ENCODE measurements around the gene DBET. TPM values are rescaled to one million over a fixed set of nuclear protein-coding genes. Genes with fewer than 3 reads are reported as not detected.
"Not testable (repeated sequence)": the region's sequence is repeated elsewhere in the genome, so short reads cannot be mapped to it uniquely, and the experiment has no call there.

Gene DBET
- total RNA-seq, 2 experiments from 2014 or later, result not detected

GRCh38 chr4:190022614-190023281, 41.6 kb upstream of the DBET start:
- H3K27ac Mint-ChIP-seq, result peak overlapping the region; percentile 49
- ATAC-seq, result peak; percentile 33
- DNase-seq; H3K36me3 Mint-ChIP-seq; CTCF ChIA-PET; H3K9me3 Mint-ChIP-seq (ENCODE audit: low read depth): not testable (repeated sequence)
- peaks cover 18% of the 10 kb centered on the region for H3K4me1 Mint-ChIP-seq
- H3K27me3 Mint-ChIP-seq, result peaks cover 43% of the 10 kb centered on the region
- H3K4me3 Mint-ChIP-seq, result peak overlapping the region; percentile 62

- H3K27me3 Mint-ChIP-seq; CTCF ChIA-PET; H3K36me3 Mint-ChIP-seq; H3K27ac Mint-ChIP-seq; DNase-seq; H3K9me3 Mint-ChIP-seq (ENCODE audit: low read depth); ATAC-seq; H3K4me3 Mint-ChIP-seq; H3K4me1 Mint-ChIP-seq: not testable (repeated sequence)
These were observed 37.1 kb upstream of the DBET start, which contains the start of gene FRG2 for GRCh38 chr4:190027156-190027555. Gene FRG2 (minus strand): TSS chr4:190027256. CDS start chr4:190027204, 52 bp downstream.

GRCh38 chr4:190031264-190031663, 33.0 kb upstream of the DBET start:
- CTCF ChIA-PET; H3K27ac Mint-ChIP-seq; H3K4me3 Mint-ChIP-seq; H3K9me3 Mint-ChIP-seq (ENCODE audit: low read depth); H3K4me1 Mint-ChIP-seq; DNase-seq; H3K36me3 Mint-ChIP-seq: not testable (repeated sequence)
- peak; percentile 61 for ATAC-seq
- H3K27me3 Mint-ChIP-seq, result peaks cover 12% of the 10 kb centered on the region

GRCh38 chr4:190037704-190038388, 26.5 kb upstream of the DBET start:
- H3K36me3 Mint-ChIP-seq; H3K9me3 Mint-ChIP-seq (ENCODE audit: low read depth); H3K4me3 Mint-ChIP-seq; CTCF ChIA-PET; DNase-seq; H3K4me1 Mint-ChIP-seq; H3K27ac Mint-ChIP-seq: not testable (repeated sequence)
- peak; percentile 51 for ATAC-seq
- H3K27me3 Mint-ChIP-seq, result peaks cover 17% of the 10 kb centered on the region

GRCh38 chr4:190040873-190041272, 23.4 kb upstream of the DBET start:
- ATAC-seq; DNase-seq; H3K9me3 Mint-ChIP-seq (ENCODE audit: low read depth); H3K36me3 Mint-ChIP-seq; H3K4me3 Mint-ChIP-seq; H3K4me1 Mint-ChIP-seq; H3K27ac Mint-ChIP-seq; CTCF ChIA-PET; H3K27me3 Mint-ChIP-seq: not testable (repeated sequence)

GRCh38 chr4:190047627-190048026, 16.7 kb upstream of the DBET start:
- H3K27ac Mint-ChIP-seq; H3K36me3 Mint-ChIP-seq; H3K4me1 Mint-ChIP-seq; CTCF ChIA-PET; H3K9me3 Mint-ChIP-seq (ENCODE audit: low read depth); H3K27me3 Mint-ChIP-seq; DNase-seq; H3K4me3 Mint-ChIP-seq; ATAC-seq: not testable (repeated sequence)

GRCh38 chr4:190049378-190050239, 14.7 kb upstream of the DBET start:
- H3K4me1 Mint-ChIP-seq; CTCF ChIA-PET; H3K4me3 Mint-ChIP-seq; H3K27ac Mint-ChIP-seq; H3K9me3 Mint-ChIP-seq (ENCODE audit: low read depth); H3K36me3 Mint-ChIP-seq; DNase-seq; H3K27me3 Mint-ChIP-seq; ATAC-seq: not testable (repeated sequence)

GRCh38 chr4:190058997-190059396, 5.3 kb upstream of the DBET start:
- H3K27ac Mint-ChIP-seq; DNase-seq; CTCF ChIA-PET; H3K36me3 Mint-ChIP-seq; H3K27me3 Mint-ChIP-seq; H3K9me3 Mint-ChIP-seq (ENCODE audit: low read depth); H3K4me3 Mint-ChIP-seq; H3K4me1 Mint-ChIP-seq; ATAC-seq: not testable (repeated sequence)

- CTCF ChIA-PET; H3K9me3 Mint-ChIP-seq (ENCODE audit: low read depth); H3K4me3 Mint-ChIP-seq: not testable (repeated sequence)
These were observed 503 bp downstream of the DBET start for GRCh38 chr4:190064805-190065204.

GRCh38 chr4:190068351-190068750, 4.0 kb downstream of the DBET start:
- H3K27ac Mint-ChIP-seq; H3K36me3 Mint-ChIP-seq; H3K4me1 Mint-ChIP-seq; ATAC-seq; CTCF ChIA-PET; DNase-seq; H3K27me3 Mint-ChIP-seq; H3K4me3 Mint-ChIP-seq; H3K9me3 Mint-ChIP-seq (ENCODE audit: low read depth): not testable (repeated sequence)

More at GRCh38 chr4:190064805-190065204, 503 bp downstream of the DBET start:
- H3K36me3 Mint-ChIP-seq, H3K4me1 Mint-ChIP-seq, ATAC-seq, H3K27me3 Mint-ChIP-seq, DNase-seq, H3K27ac Mint-ChIP-seq: not testable (repeated sequence)

- H3K27me3 Mint-ChIP-seq, result not testable (repeated sequence)
These were observed 28.8 kb downstream of the DBET start for GRCh38 chr4:190093052-190093451.

GRCh38 chr4:190094031-190094430, 29.7 kb downstream of the DBET start:
- CTCF ChIA-PET; H3K36me3 Mint-ChIP-seq; H3K4me1 Mint-ChIP-seq; ATAC-seq; DNase-seq; H3K9me3 Mint-ChIP-seq (ENCODE audit: low read depth); H3K27ac Mint-ChIP-seq; H3K4me3 Mint-ChIP-seq; H3K27me3 Mint-ChIP-seq: not testable (repeated sequence)

More at GRCh38 chr4:190093052-190093451, 28.8 kb downstream of the DBET start:
- H3K4me3 Mint-ChIP-seq; H3K9me3 Mint-ChIP-seq (ENCODE audit: low read depth); H3K27ac Mint-ChIP-seq; DNase-seq; ATAC-seq; H3K36me3 Mint-ChIP-seq; CTCF ChIA-PET; H3K4me1 Mint-ChIP-seq: not testable (repeated sequence)

GRCh38 chr4:190095335-190095734, 31.0 kb downstream of the DBET start:
- CTCF ChIA-PET, ATAC-seq: not testable (repeated sequence)

More at GRCh38 chr4:190095335-190095734, 31.0 kb downstream of the DBET start:
- H3K9me3 Mint-ChIP-seq (ENCODE audit: low read depth); DNase-seq; H3K36me3 Mint-ChIP-seq; H3K27ac Mint-ChIP-seq; H3K4me3 Mint-ChIP-seq; H3K27me3 Mint-ChIP-seq; H3K4me1 Mint-ChIP-seq: not testable (repeated sequence)

Data from activated CD8-positive, alpha-beta memory T cell treated with anti-CD3 and anti-CD28 coated beads, Interleukin-2, amount 10 ng/mL, durations not matched to agents 7 days and 5 days (primary cell).